Mucosa of descending colon (tissue), 3 donors: ENCODE results near the gene DAZAP1. TPM values are rescaled to one million over a fixed set of nuclear protein-coding genes. Genes with fewer than 3 reads are reported as not detected.

ENCODE experiments used
- ATAC-seq: fragments of 200-7000 bp; cut with Tn5 transposase; one replicate; pipeline ENCODE4 v1.9.1; 2020; ENCODE audit warnings: mild to moderate bottlenecking, moderate library complexity
- DNase-seq, 3 donors: peaks; one replicate each; pipeline ENCODE4 v3.0.0-alpha.2; 2020
- H3K36me3 ChIP-seq: fragments of 200-600 bp; one replicate; pipeline ENCODE4 v1.8.0; 2021; ENCODE audit warnings: low read depth, mild to moderate bottlenecking
- H3K4me1 ChIP-seq: fragments of 200-600 bp; one replicate; pipeline ENCODE4 v1.8.0; 2021; ENCODE audit warnings: low read depth, mild to moderate bottlenecking
- H3K4me3 ChIP-seq: fragments of 200-600 bp; one replicate; pipeline ENCODE4 v1.8.0; 2021; ENCODE audit warnings: mild to moderate bottlenecking
- H3K9me3 ChIP-seq: fragments of 200-600 bp; one replicate; pipeline ENCODE4 v1.8.0; 2021; ENCODE audit warnings: mild to moderate bottlenecking
- CTCF ChIP-seq: fragments of 200-600 bp; IDR thresholded peaks from one replicate; pipeline ENCODE4 v1.8.0; 2022; ENCODE audit warnings: antibody characterized with exemption, mild to moderate bottlenecking
- intact Hi-C, 2 donors: fragments of 100-400 bp; cut with DNase I in 1 of 2; cut with micrococcal nuclease in 1 of 2; formaldehyde crosslinking; loops; one replicate each; pipeline versions ENCODE4 v1.11.0 to v1.11.1; 2022; cut with DNase I, micrococcal nuclease
- total RNA-seq, 3 donors: library from RNA; stranded (reverse); fragmentation: NEBNext Ultra II Directional in 2 of 3; extraction: Animal tissue kit (Norgen Biotek cat#: 25700) in 2 of 3; gene quantifications; one replicate each; pipeline versions ENCODE4 v1.2.1 to v1.2.4, GENCODE V29; 2021 to 2023
- donor health status: DM: no; HTN: no; CAD: no; lungs with moderate emphysema.
- donor health status: DM: no; HTN: no; CAD: no.
- donor health status: DM: no; HTN: yes; CAD: no.

The DAZAP1 gene
- total RNA-seq, 3 donors from 2014 or later = 117 to 123 (median 119) TPM

GRCh38 chr19:1467215-1467489 lies 59.8 kb downstream of the DAZAP1 start:
- Histone ChIP-seq H3K36me3 (no peaks in the 10 kb centered on the region), H3K4me1 (peaks cover 54% of the 10 kb centered on the region), H3K9me3 (no peaks in the 10 kb centered on the region), H3K4me3 (no peak overlapping the region)
- no peak for ATAC-seq
- intact Hi-C loops = no loop called here
- DNase-seq = peak in 1 of 3 donors; percentile 23
- no peak for TF ChIP-seq CTCF

- Histone ChIP-seq H3K9me3 (no peaks in the 10 kb centered on the region), H3K4me1 (peaks cover 54% of the 10 kb centered on the region), H3K4me3 (no peak overlapping the region), H3K36me3 (no peaks in the 10 kb centered on the region)
- no peak for ATAC-seq
- intact Hi-C loops = no loop called here
- no peak for TF ChIP-seq CTCF
- DNase-seq = peak in 2 of 3 donors; percentile 21 to 47
Measured at GRCh38 chr19:1467490-1468273, 60.3 kb downstream of the DAZAP1 start.

GRCh38 chr19:1468274-1468820 lies 61.0 kb downstream of the DAZAP1 start:
- Histone ChIP-seq H3K9me3 (no peaks in the 10 kb centered on the region), H3K4me1 (peaks cover 54% of the 10 kb centered on the region), H3K4me3 (no peak overlapping the region), H3K36me3 (no peaks in the 10 kb centered on the region)
- intact Hi-C loops = no loop called here
- TF ChIP-seq CTCF = no peak
- DNase-seq (peak in 1 of 3 donors; percentile 25), ATAC-seq (no peak)

- DNase-seq (peak in 2 of 3 donors; percentile 38 to 54), ATAC-seq (peak; percentile 10)
- intact Hi-C loops = no loop called here
- H3K9me3 ChIP-seq = no peaks in the 10 kb centered on the region
- TF ChIP-seq CTCF = no peak
- no peak overlapping the region for H3K4me3 ChIP-seq
- H3K4me1 ChIP-seq = peaks cover 54% of the 10 kb centered on the region
- H3K36me3 ChIP-seq = no peaks in the 10 kb centered on the region
Measured at GRCh38 chr19:1468821-1469254, 61.5 kb downstream of the DAZAP1 start.

GRCh38 chr19:1469255-1470054 lies 62.1 kb downstream of the DAZAP1 start:
- no peaks in the 10 kb centered on the region for H3K9me3 ChIP-seq
- no peaks in the 10 kb centered on the region for H3K36me3 ChIP-seq
- TF ChIP-seq CTCF = no peak
- no peak overlapping the region for H3K4me3 ChIP-seq
- DNase-seq = peak in 2 of 3 donors; percentile 39 to 50
- intact Hi-C loops = no loop called here
- H3K4me1 ChIP-seq = peaks cover 54% of the 10 kb centered on the region
- ATAC-seq = no peak
